IMR-90 (cell line): ENCODE measurements around the gene PITPNM3. TPM values are rescaled to one million over a fixed set of nuclear protein-coding genes. Genes with fewer than 3 reads are reported as not detected.

Experiments used
- ATAC-seq: fragments of 200-7000 bp; cut with Tn5 transposase; 2 replicates; pipeline ENCODE4 v1.9.1; 2020; ENCODE audit warnings: low read depth, mild to moderate bottlenecking, moderate library complexity
- BruUV-seq: library from RNA; stranded (reverse); fragments of 400-500 nt; replicated peaks from 2 replicates; lab custom pipeline; 2021; lab: Mats Ljungman, UMichigan
- CTCF ChIA-PET: fragments of 300-600 bp; formaldehyde crosslinking; extraction: SDS; loops from one replicate; lab custom pipeline; 2021; ENCODE audit warnings: antibody characterized with exemption; lab: Yijun Ruan, JAX
- POLR2A ChIA-PET: fragments of 300-600 bp; sonication (Branson Sonifier 250); formaldehyde crosslinking; loops from one replicate; lab custom pipeline; 2022; ENCODE audit warnings: antibody characterized with exemption; ENCODE audit not compliant: unreplicated experiment; lab: Charles Lee
- DNase-seq: peaks from one replicate; pipeline ENCODE4 v3.0.0; 2013
- H2AFZ ChIP-seq: replicated peaks from 2 replicates; pipeline ENCODE3; 2013; ENCODE audit warnings: low read length, mild to moderate bottlenecking; ENCODE audit not compliant: poor library complexity
- H2AK5ac ChIP-seq: 2 replicates; pipeline ENCODE4 v1.6.1; 2013; ENCODE audit warnings: low read depth, low read length, inconsistent platforms
- H2AK9ac ChIP-seq: replicated peaks from 2 replicates; pipeline ENCODE3; 2013; ENCODE audit warnings: mild to moderate bottlenecking, low read depth, low read length, moderate library complexity; ENCODE audit not compliant: poor library complexity
- H2BK120ac ChIP-seq: 2 replicates; pipeline ENCODE4 v1.6.1; 2013; ENCODE audit warnings: low read depth, low read length, inconsistent platforms
- H2BK15ac ChIP-seq: 3 replicates; pipeline ENCODE4 v1.6.1; 2013; ENCODE audit warnings: low read depth, low read length, inconsistent platforms
- H2BK20ac ChIP-seq: 2 replicates; pipeline ENCODE4 v1.6.1; 2013; ENCODE audit warnings: low read depth, mild to moderate bottlenecking, inconsistent platforms, low read length, moderate library complexity
- H2BK5ac ChIP-seq: 2 replicates; pipeline ENCODE4 v1.6.1; 2013; ENCODE audit warnings: mild to moderate bottlenecking, low read depth, low read length, inconsistent platforms; ENCODE audit not compliant: poor library complexity, severe bottlenecking
- H3K14ac ChIP-seq: replicated peaks from 2 replicates; pipeline ENCODE4 v1.6.1; 2013; ENCODE audit warnings: low read depth, low read length, inconsistent platforms
- H3K18ac ChIP-seq: 2 replicates; pipeline ENCODE4 v1.6.1; 2013; ENCODE audit warnings: low read depth, low read length, control low read depth
- H3K23ac ChIP-seq: 2 replicates; pipeline ENCODE4 v1.6.1; 2013; ENCODE audit warnings: low read depth, low read length, inconsistent platforms
- H3K27ac ChIP-seq: 2 replicates; pipeline ENCODE4 v1.5.1; 2013; ENCODE audit warnings: mild to moderate bottlenecking, control low read depth, low read length; ENCODE audit not compliant: insufficient read depth
- H3K27me3 ChIP-seq: 2 replicates; pipeline ENCODE4 v1.6.1; 2013; ENCODE audit warnings: low read length; ENCODE audit not compliant: control insufficient read depth, insufficient read depth
- H3K36me3 ChIP-seq: 2 replicates; pipeline ENCODE4 v1.6.1; 2013; ENCODE audit warnings: low read length, mixed read lengths; ENCODE audit not compliant: control insufficient read depth, insufficient read depth
- H3K4ac ChIP-seq: 2 replicates; pipeline ENCODE4 v1.6.1; 2013; ENCODE audit warnings: low read depth, low read length, inconsistent platforms
- H3K4me1 ChIP-seq: 2 replicates; pipeline ENCODE4 v1.6.1; 2013; ENCODE audit warnings: low read length, mixed read lengths; ENCODE audit not compliant: control insufficient read depth, insufficient read depth
- H3K4me2 ChIP-seq: 2 replicates; pipeline ENCODE4 v1.6.1; 2013; ENCODE audit warnings: low read depth, mild to moderate bottlenecking, control low read depth, low read length, moderate library complexity
- H3K4me3 ChIP-seq: 2 replicates; pipeline ENCODE4 v1.5.1; 2013; ENCODE audit warnings: low read depth, mild to moderate bottlenecking, control low read depth, low read length, moderate library complexity; ENCODE audit not compliant: insufficient read depth
- H3K56ac ChIP-seq: 2 replicates; pipeline ENCODE4 v1.6.1; 2013; ENCODE audit warnings: low read length, inconsistent platforms; ENCODE audit not compliant: insufficient read depth; ENCODE audit errors: extremely low read depth
- H3K79me1 ChIP-seq, 2 experiments: 2 replicates each; pipeline ENCODE4 v1.6.1; 2013; ENCODE audit warnings: low read length in 2 of 2, inconsistent platforms in 1 of 2, low read depth in 1 of 2
- H3K9ac ChIP-seq: 2 replicates; pipeline ENCODE4 v1.6.1; 2013; ENCODE audit warnings: low read depth, low read length, control low read depth
- H3K9me1 ChIP-seq: 2 replicates; pipeline ENCODE4 v1.6.1; 2013; ENCODE audit warnings: low read length, inconsistent platforms; ENCODE audit not compliant: insufficient read depth
- H3K9me3 ChIP-seq: 2 replicates; pipeline ENCODE4 v1.6.1; 2013; ENCODE audit warnings: low read length; ENCODE audit not compliant: control insufficient read depth, insufficient read depth
- H4K20me1 ChIP-seq: 2 replicates; pipeline ENCODE4 v1.6.1; 2013; ENCODE audit warnings: low read length, inconsistent platforms; ENCODE audit not compliant: insufficient read depth
- H4K5ac ChIP-seq: 2 replicates; pipeline ENCODE4 v1.6.1; 2013; ENCODE audit warnings: mild to moderate bottlenecking, low read depth, low read length, control low read depth
- H4K8ac ChIP-seq, 2 experiments: 2 replicates each; pipeline ENCODE4 v1.6.1; 2013; ENCODE audit warnings: low read depth in 2 of 2, low read length in 2 of 2, control low read depth in 1 of 2, inconsistent platforms in 1 of 2
- H4K91ac ChIP-seq: 2 replicates; pipeline ENCODE4 v1.6.1; 2013; ENCODE audit warnings: low read depth, low read length, inconsistent platforms; ENCODE audit not compliant: insufficient read depth
- BHLHE40 ChIP-seq: fragments of 150-350 bp; IDR thresholded peaks from 2 replicates; pipeline ENCODE4 v1.6.1; 2016; ENCODE audit warnings: mild to moderate bottlenecking, low read depth, low read length
- CEBPB ChIP-seq: IDR thresholded peaks from 2 replicates; pipeline ENCODE4 v1.6.1; 2012; ENCODE audit warnings: low read depth, low read length, improper control_type of control experiment
- CHD1 ChIP-seq: IDR thresholded peaks from 2 replicates; pipeline ENCODE4 v1.6.1; 2012; ENCODE audit warnings: low read depth, low read length, improper control_type of control experiment
- CTCF ChIP-seq: conservative IDR thresholded peaks from 2 replicates; pipeline ENCODE4 v1.5.1; 2012; ENCODE audit warnings: mild to moderate bottlenecking, low read depth, low read length, improper control_type of control experiment
- MAFK ChIP-seq: IDR thresholded peaks from 2 replicates; pipeline ENCODE4 v1.6.1; 2012; ENCODE audit warnings: low read depth, low read length, improper control_type of control experiment
- MAZ ChIP-seq: IDR thresholded peaks from 2 replicates; pipeline ENCODE4 v1.6.1; 2012; ENCODE audit warnings: low read depth, mild to moderate bottlenecking, low read length, improper control_type of control experiment, moderate library complexity, borderline replicate concordance
- POLR2A ChIP-seq: IDR thresholded peaks from 2 replicates; pipeline ENCODE4 v1.6.1; 2012; ENCODE audit warnings: mild to moderate bottlenecking, low read depth, low read length
- RCOR1 ChIP-seq: IDR thresholded peaks from 2 replicates; pipeline ENCODE4 v1.6.1; 2012; ENCODE audit warnings: mild to moderate bottlenecking, low read length, improper control_type of control experiment; ENCODE audit not compliant: insufficient replicate concordance
- RFX5 ChIP-seq: IDR thresholded peaks from 2 replicates; pipeline ENCODE4 v1.8.0; 2012; ENCODE audit warnings: low read depth, mild to moderate bottlenecking, low read length, moderate library complexity
- SMC3 ChIP-seq: fragments of 150-350 bp; IDR thresholded peaks from 2 replicates; pipeline ENCODE4 v1.6.1; 2016; ENCODE audit warnings: low read depth, mild to moderate bottlenecking, antibody characterized with exemption, low read length, moderate library complexity
- dilution Hi-C: fragments of 300-500 bp; cut with HindIII; formaldehyde crosslinking; loops from one replicate; pipeline ENCODE4 v1.14.3; 2018; ENCODE audit warnings: low sequenced_read_pairs; ENCODE audit not compliant: unreplicated experiment
- in situ Hi-C: fragments of 300-500 bp; cut with MboI; formaldehyde crosslinking; loops from 3 replicates; pipeline ENCODE4 v1.14.3; 2019; ENCODE audit warnings: low sequenced_read_pairs, inconsistent platforms, mixed read lengths
- intact Hi-C: fragments of 100-400 bp; cut with micrococcal nuclease; formaldehyde crosslinking; loops from 2 replicates; pipeline ENCODE4 v1.10.0; 2022
- polyA plus RNA-seq, 3 experiments: library from polyadenylated mRNA; depleted of rRNA; stranded (reverse); fragments of >200 nt; gene quantifications; 2 replicates each; pipeline ENCODE4 v1.2.3, GENCODE V29; 2012; ENCODE audit warnings: low replicate concordance in 1 of 3
- total RNA-seq: library from RNA; depleted of rRNA; stranded (reverse); fragments of >200 nt; gene quantifications from 2 replicates; pipeline ENCODE4 v1.2.3, GENCODE V29; 2012
- TF ChIP-seq, protein P1 (sequence below): fragments of 150-350 bp; IDR thresholded peaks from 2 replicates; pipeline ENCODE4 v1.6.1; 2016; ENCODE audit warnings: low read depth, mild to moderate bottlenecking, low read length, moderate library complexity, borderline replicate concordance

Gene PITPNM3
- total and polyA plus RNA-seq, 2 of the 4 experiments (the other 2 are of a cell fraction), result 0.54 to 1.7 TPM

DNA sequence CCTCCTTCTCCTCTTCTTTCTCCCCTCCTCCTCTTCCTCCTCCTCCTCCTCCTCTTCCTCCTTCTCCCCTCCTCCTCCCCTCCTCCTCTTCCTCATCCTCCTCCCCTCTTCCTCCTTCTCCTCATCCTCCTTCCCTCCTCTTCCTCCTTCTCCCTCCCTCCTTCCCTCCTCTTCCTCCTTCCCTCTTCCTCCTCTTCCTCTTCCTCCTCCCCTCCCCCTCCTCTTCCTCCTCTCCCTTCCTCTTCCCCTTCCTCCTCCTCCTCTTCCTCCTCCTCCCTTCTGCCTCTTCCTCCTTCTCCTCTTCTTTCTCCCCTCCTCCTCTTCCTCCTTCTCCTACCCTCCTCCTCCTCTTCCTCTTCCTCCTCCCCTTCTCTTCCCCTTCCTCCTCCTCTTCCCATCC lies 5.1 kb upstream of the PITPNM3 start:
- no peak overlapping the region for H3K18ac ChIP-seq
- no peak overlapping the region for H3K4me2 ChIP-seq
- in situ Hi-C loops (no loop called here), dilution Hi-C loops (no loop called here), intact Hi-C loops (no loop called here)
- no peak overlapping the region for H3K23ac ChIP-seq
- H2BK20ac ChIP-seq, result no peak overlapping the region
- H4K91ac ChIP-seq, result no peak overlapping the region
- H2BK120ac ChIP-seq, result no peak overlapping the region
- no peak overlapping the region for H4K5ac ChIP-seq
- CTCF ChIA-PET, result no interaction called here
- H3K27ac ChIP-seq, result no peak overlapping the region
- no peaks in the 10 kb centered on the region for H3K79me1 ChIP-seq
- BruUV-seq, result no TSS peak
- H4K20me1 ChIP-seq, result no peaks in the 10 kb centered on the region
- no peak for DNase-seq
- no peak overlapping the region for H3K56ac ChIP-seq
- no peaks in the 10 kb centered on the region for H3K4me1 ChIP-seq
- no peak overlapping the region for H3K9ac ChIP-seq
- H2AFZ ChIP-seq, result no peak overlapping the region
- H3K36me3 ChIP-seq, result no peaks in the 10 kb centered on the region
- H3K27me3 ChIP-seq, result peaks cover 10% of the 10 kb centered on the region; the same call in 1 of the 2 replicates
- H2AK5ac ChIP-seq, result no peak overlapping the region
- POLR2A ChIA-PET, result no interaction called here
- no peak overlapping the region for H3K4me3 ChIP-seq
- no peak overlapping the region for H2BK5ac ChIP-seq
- no peak overlapping the region for H2BK15ac ChIP-seq
- no peak for ATAC-seq
- no peaks in the 10 kb centered on the region for H3K9me1 ChIP-seq
- no peak overlapping the region for H3K14ac ChIP-seq
- H3K4ac ChIP-seq, result no peak overlapping the region
- H4K8ac ChIP-seq, result no peak overlapping the region
- no peak for TF ChIP-seq CHD1
- TF ChIP-seq BHLHE40, result no peak
- TF ChIP-seq POLR2A, result no peak
- TF ChIP-seq RFX5, result no peak
- TF ChIP-seq, protein P1, sequence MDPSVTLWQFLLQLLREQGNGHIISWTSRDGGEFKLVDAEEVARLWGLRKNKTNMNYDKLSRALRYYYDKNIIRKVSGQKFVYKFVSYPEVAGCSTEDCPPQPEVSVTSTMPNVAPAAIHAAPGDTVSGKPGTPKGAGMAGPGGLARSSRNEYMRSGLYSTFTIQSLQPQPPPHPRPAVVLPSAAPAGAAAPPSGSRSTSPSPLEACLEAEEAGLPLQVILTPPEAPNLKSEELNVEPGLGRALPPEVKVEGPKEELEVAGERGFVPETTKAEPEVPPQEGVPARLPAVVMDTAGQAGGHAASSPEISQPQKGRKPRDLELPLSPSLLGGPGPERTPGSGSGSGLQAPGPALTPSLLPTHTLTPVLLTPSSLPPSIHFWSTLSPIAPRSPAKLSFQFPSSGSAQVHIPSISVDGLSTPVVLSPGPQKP, result no peak
- TF ChIP-seq RCOR1, result no peak
- no peak for TF ChIP-seq SMC3
- no peak for TF ChIP-seq MAFK
- no peak for TF ChIP-seq CEBPB
- TF ChIP-seq CTCF, result no peak
- TF ChIP-seq MAZ, result no peak
- no peaks in the 10 kb centered on the region for H3K9me3 ChIP-seq
- no peak overlapping the region for H2AK9ac ChIP-seq
